Jurkat, Clone E6-1 (cell line): ENCODE data around the gene FOXI2.

Experiments
- DNase-seq: peaks from one replicate; pipeline ENCODE4 v3.0.0-alpha.2; 2011; ENCODE audit warnings: low read depth, low spot score
- H3K4me3 ChIP-seq: 2 replicates; pipeline ENCODE4 v1.5.1; 2011; ENCODE audit warnings: mild to moderate bottlenecking, low read length, control low read depth, moderate library complexity

FOXI2 gene

GRCh38 chr10:127738512-127739424, 1.8 kb downstream of the FOXI2 start:
- DNase-seq = no peak
- H3K4me3 ChIP-seq = no peak overlapping the region

DNA sequence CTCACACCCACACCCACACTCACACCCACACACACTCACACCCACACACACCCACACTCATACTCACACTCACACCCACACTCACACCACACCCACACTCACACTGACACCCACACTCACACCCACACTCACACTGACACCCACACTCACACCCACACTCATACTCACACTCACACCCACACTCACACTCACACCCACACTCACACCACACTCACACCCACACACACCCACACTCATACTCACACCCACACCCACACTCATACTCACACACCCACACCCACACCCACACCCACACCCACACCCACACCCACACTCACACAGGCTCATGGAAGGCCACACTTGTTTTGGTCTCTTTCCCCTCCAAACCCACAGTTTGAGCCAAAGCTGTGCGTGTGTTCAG, 2.9 kb downstream of the FOXI2 start:
- H3K4me3 ChIP-seq = no peak overlapping the region
- no peak for DNase-seq

DNA sequence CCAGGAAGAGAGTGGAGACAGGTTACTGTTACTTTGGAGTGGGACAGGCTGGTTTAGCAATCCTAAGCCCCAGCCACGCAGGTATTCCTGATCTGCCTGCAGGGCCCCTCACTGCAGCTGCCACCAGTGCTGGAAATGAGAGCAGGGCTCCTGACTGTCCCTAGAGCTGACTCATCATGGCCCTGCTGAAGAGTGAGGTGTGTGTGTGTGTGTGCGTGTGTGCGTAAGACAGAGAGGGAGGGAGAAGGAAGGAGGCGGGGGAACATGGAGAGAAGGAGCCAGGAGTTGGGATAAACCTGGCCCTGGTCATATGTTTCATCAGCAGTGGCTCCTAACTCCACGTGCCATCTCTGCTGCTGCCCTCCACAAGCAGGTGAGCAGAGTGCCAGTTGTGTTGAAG, 3.6 kb downstream of the FOXI2 start:
- no peak overlapping the region for H3K4me3 ChIP-seq
- no peak for DNase-seq

DNA sequence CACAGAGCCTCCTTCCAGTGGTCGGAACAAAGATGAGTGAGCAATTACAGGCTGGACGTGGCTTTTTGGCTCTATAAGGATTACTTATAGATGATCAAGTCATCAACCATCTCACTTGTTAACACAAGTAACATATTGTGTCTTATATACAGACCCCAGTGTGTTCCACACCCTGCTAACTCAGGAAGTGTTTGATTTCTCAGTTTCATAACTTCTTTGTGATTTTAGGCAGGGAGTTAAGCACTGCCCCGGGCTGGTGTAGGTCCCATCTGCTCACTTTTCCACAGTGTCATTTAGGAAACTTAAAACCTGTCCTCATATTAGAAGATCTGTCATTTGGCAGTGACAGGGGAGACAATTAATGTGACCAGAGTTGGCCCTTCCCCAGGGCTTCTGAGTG, 6.2 kb downstream of the FOXI2 start:
- H3K4me3 ChIP-seq = no peak overlapping the region
- no peak for DNase-seq

DNA sequence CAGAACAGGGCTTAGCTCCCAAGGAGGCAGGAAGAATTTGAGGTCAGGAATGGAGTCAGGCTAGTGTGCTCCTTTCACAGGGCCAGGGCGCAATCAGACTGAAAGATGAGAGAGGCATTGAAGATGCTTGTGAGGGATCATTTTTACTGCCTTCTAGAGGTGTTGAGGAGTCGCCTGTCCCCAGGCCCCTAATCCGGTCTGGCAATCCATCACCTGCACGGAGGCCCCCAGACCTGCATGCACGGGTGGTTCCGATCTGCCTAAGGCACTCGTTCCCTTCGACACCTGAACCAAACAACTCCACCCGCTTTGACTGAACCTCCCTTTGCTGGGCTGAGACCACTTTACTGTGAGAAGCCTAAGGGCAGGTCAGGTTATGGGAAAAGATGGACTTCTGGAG, 8.0 kb downstream of the FOXI2 start:
- no peak overlapping the region for H3K4me3 ChIP-seq
- DNase-seq = no peak

DNA sequence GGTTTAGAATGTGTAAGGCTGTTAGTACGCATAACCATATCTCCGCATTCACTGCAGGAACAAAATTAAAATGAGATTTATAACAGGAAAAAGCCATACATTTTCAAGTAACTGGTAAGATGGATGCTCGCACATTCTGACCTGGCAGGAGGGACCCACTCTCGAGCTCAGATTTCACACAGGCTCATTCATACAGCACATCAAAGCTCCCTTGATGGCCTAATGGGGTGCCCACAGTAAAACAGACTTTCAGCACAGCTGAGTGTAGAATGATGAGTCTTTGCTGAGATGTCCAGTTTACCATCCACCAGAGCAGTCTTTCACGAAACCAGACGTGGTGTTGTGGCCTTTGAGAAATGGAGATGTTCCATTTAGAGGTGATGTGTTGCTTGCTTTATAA, 8.9 kb downstream of the FOXI2 start:
- DNase-seq = no peak
- no peak overlapping the region for H3K4me3 ChIP-seq

DNA sequence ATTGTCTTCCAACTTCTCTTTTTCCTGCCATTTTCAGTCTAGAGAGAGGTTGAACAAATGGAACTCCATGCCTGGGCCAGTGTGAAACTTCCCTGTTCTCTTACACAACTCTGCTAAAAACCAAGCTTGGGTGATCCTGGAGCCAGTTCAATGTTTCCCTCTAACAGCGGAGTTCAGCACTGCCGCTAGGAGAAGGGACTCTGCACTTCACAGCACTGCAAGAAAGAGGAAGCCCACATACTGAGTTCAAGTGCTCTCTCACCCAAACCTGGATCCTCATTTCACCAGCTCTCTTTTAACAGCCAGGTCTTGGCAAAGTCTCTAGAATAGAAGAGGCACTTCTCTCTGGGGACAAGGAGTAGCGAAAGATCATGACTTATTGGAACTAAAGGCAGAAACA, 18.8 kb downstream of the FOXI2 start:
- DNase-seq = no peak
- H3K4me3 ChIP-seq = no peak overlapping the region

- DNase-seq = no peak
Measured at GRCh38 chr10:127756264-127756663, 19.3 kb downstream of the FOXI2 start.

GRCh38 chr10:127757033-127757432, 20.0 kb downstream of the FOXI2 start:
- no peak overlapping the region for H3K4me3 ChIP-seq
- no peak for DNase-seq

More at GRCh38 chr10:127756264-127756663, 19.3 kb downstream of the FOXI2 start:
- H3K4me3 ChIP-seq = no peak overlapping the region

DNA sequence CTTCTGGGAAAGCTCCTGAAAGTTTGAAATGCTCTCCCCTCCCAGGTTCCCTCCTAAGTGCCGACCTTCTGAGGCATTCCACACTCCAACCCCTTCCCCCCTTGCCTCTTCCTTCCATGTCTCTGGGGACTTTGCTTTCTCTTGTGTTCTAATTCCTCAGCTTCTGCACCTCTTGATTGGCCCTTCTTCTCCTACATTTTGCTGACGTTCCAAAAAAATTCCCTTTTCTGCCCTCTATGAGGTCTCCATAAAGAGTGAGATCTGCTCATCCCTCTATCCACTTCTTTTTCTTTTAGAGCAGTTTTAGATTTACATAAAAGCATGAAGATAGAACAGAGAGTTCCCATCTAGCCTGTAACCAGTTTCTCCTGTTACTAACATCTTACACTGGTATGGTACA, 22.3 kb downstream of the FOXI2 start:
- no peak for DNase-seq
- no peak overlapping the region for H3K4me3 ChIP-seq

DNA sequence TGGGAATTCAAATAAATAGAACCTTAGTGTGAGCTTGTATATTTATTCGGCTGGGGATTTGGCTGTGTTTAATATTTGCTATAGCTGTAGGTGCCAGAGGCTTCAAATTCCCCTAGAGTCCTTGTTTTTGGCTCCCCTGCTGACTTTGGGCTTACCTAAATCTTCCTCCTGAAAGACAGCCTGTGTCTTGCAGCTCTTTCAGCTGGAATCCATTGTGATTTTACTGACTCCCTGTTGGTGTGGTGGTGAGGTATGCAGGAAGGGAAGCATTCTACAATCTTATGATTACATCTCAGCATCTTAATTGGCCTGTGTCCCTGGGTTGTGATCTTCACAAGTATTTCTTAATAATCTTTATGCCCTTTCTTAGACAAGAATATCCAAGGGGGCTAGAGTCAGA, 25.9 kb downstream of the FOXI2 start:
- DNase-seq = no peak
- no peak overlapping the region for H3K4me3 ChIP-seq

DNA sequence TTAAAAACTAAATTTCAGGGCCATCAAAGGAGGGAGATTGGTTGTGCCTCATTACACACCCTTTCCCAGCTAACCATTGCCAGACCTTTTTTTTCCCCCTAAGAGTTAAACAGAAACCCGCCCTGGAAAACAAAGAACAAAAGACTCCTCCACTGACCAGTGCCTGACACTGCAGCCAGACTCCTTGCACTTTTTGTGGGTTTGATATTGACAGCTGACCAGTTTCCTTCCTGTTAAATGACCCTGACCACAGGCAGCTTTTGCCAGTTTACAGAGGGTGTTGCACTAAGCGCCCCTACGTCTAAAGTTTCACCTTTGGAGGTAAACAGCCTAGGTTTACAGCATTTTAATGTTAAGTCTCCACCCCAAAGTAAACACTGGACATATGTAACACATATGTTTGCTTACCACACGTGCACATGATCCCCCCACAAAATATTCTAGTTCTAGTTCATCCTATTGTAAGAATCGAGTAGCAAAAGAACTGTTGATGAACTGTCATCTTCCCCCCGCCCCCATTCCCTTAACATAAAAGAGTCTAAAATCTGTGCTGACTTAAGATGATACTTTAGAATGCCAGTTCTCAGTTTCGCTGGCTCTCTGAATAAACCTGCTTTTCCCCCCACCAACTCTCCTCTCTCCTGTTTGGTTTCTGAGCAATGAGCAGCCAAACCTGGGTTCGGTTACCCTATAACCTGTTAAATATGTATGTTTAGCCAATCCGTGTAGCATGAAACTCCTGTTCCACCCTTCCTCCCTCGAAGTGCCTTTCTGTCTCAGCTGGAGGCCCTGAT, 38.0 kb downstream of the FOXI2 start:
- no peak for DNase-seq
- no peak overlapping the region for H3K4me3 ChIP-seq

DNA sequence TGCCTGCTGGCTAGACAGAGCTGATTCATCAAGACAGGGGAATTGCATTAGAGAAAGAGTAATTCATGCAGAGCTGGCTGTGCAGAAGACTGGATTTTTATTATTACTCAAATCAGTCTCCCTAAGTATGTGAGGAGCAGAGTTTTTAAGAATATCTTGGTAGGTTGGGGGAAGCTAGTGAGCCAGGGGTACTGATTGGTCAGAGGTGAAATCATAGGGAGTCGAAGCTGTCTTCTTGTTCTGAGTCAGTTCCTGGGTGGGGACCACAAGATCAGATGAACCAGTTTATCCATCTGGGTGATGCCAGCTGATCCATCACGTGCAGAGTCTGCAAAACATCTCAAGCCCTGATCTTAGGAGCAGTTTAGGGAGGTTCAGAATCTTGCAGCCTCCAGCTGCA, 39.8 kb downstream of the FOXI2 start:
- no peak overlapping the region for H3K4me3 ChIP-seq
- DNase-seq = no peak

DNA sequence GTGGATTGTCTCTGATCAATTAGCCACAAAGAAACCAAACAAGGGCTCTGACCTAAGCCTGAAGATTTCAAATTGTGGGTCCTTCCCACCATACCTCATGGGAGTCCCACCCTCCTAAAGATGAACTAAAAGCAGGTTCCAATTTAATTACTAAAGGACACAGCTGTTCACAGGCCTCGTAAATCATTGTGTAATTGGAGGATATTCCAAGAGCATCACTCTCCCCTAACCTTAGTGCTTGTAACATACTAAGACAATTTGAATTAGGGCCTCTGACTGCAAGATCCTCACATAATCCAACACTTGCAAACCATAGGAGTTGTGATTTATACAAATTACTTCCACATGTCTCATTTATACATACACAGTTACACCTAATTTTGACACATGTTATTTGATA, 44.4 kb downstream of the FOXI2 start:
- DNase-seq = no peak
- no peak overlapping the region for H3K4me3 ChIP-seq

DNA sequence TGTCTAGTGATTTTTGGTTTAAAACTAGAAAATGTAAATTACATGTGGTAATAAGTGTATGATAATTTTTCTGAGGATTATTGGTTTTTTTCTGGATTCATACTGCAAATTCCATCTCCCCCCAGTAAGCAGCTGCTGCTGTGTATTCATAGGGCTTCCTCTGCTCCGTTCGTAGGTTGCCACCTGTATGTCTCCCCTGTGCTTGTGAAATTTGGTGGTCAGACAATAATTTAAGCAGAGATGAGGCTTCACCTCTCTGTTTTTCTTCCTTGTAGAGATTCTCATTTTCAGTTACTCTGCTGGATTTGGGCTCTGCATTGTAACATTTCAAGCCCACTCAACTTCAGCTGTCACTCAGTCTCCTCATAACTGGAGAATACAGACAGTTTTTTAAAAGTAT, 50.9 kb downstream of the FOXI2 start:
- no peak for DNase-seq
- no peak overlapping the region for H3K4me3 ChIP-seq

- no peak overlapping the region for H3K4me3 ChIP-seq
- peak; percentile 50 for DNase-seq
Measured at GRCh38 chr10:127790066-127790624, 53.2 kb downstream of the FOXI2 start.
